SK-N-MC (cell line): ENCODE results near the gene SP140.
"Not testable (repeated sequence)": the region's sequence is repeated elsewhere in the genome, so short reads cannot be mapped to it uniquely, and the experiment has no call there.

ENCODE experiments used
- EZH2 ChIP-seq: fragments of 200-600 bp; sonication (generic); IDR thresholded peaks from one replicate; pipeline ENCODE4 v1.6.1; 2017; ENCODE audit warnings: antibody characterized with exemption
- FOXP2 ChIP-seq: optimal IDR thresholded peaks from 2 replicates; pipeline ENCODE3; 2011; ENCODE audit warnings: mild to moderate bottlenecking, moderate library complexity; ENCODE audit not compliant: insufficient read depth; ENCODE audit errors: extremely low read length, control extremely low read depth
- POLR2AphosphoS5 ChIP-seq: IDR thresholded peaks from 2 replicates; pipeline ENCODE4 v1.6.1; 2012; ENCODE audit warnings: mild to moderate bottlenecking, low read depth, low read length, borderline replicate concordance

GRCh38 chr2:230311634-230312033 is 86.1 kb downstream of the SP140 start:
- not testable (repeated sequence) for TF ChIP-seq EZH2, POLR2AphosphoS5, FOXP2
